K562 (cell line): ENCODE data around the gene BRWD1. TPM values are rescaled to one million over a fixed set of nuclear protein-coding genes. Genes with fewer than 3 reads are reported as not detected.

Experiments used
- C11orf30 ChIP-seq: fragments of 450-650 bp; IDR thresholded peaks from 2 replicates; pipeline ENCODE4 v1.6.1; 2016; ENCODE audit warnings: low read depth, mild to moderate bottlenecking
- CREB3 ChIP-seq: fragments of 450-650 bp; conservative IDR thresholded peaks from 2 replicates; pipeline ENCODE4 v1.6.1; 2016; ENCODE audit warnings: missing genetic modification characterization, low read depth, mild to moderate bottlenecking, missing compliant biosample characterization, moderate library complexity
- GATAD2A ChIP-seq: fragments of 450-650 bp; IDR thresholded peaks from 2 replicates; pipeline ENCODE4 v1.6.1; 2017
- KLF6 ChIP-seq: fragments of 250-450 bp; sonication (Bioruptor Pico); IDR thresholded peaks from 2 replicates; pipeline ENCODE4 v1.4.0; 2020; ENCODE audit warnings: mild to moderate bottlenecking, moderate library complexity, borderline replicate concordance
- L3MBTL2 ChIP-seq: fragments of 450-650 bp; IDR thresholded peaks from 2 replicates; pipeline ENCODE4 v1.6.1; 2016; ENCODE audit warnings: mild to moderate bottlenecking, moderate library complexity
- LCOR ChIP-seq: sonication (generic); formaldehyde crosslinking; IDR thresholded peaks from 2 replicates; pipeline ENCODE4 v1.8.0; 2022; ENCODE audit warnings: mild to moderate bottlenecking, missing genetic modification reagents
- MAFF ChIP-seq: IDR thresholded peaks from 2 replicates; pipeline ENCODE4 v1.6.1; 2012; ENCODE audit warnings: low read length, improper control_type of control experiment
- MTA2 ChIP-seq: fragments of 450-650 bp; IDR thresholded peaks from 2 replicates; pipeline ENCODE4 v1.6.1; 2016; ENCODE audit warnings: low read depth
- MXI1 ChIP-seq: IDR thresholded peaks from 2 replicates; pipeline ENCODE4 v1.6.1; 2011; ENCODE audit warnings: low read depth, mild to moderate bottlenecking, improper control_type of control experiment, low read length
- PCBP2 ChIP-seq: fragments of 200-400 bp; formaldehyde crosslinking; IDR thresholded peaks from 2 replicates; pipeline ENCODE4 v1.6.1; 2018; ENCODE audit warnings: low read length, low read depth, mild to moderate bottlenecking, moderate library complexity; ENCODE audit not compliant: poor library complexity, severe bottlenecking
- POLR2AphosphoS2 ChIP-seq: IDR thresholded peaks from 2 replicates; pipeline ENCODE4 v1.6.1; 2012; ENCODE audit warnings: low read length, improper control_type of control experiment
- RUNX1 ChIP-seq: sonication (generic); IDR thresholded peaks from 2 replicates; pipeline ENCODE4 v1.6.1; 2016; ENCODE audit warnings: antibody characterized with exemption, low read depth
- SMARCB1 ChIP-seq: IDR thresholded peaks from 2 replicates; pipeline ENCODE4 v1.6.1; 2011; ENCODE audit warnings: improper control_type of control experiment, low read depth; ENCODE audit not compliant: insufficient read length
- SNIP1 ChIP-seq: fragments of 450-650 bp; IDR thresholded peaks from 2 replicates; pipeline ENCODE4 v1.7.1; 2017; ENCODE audit warnings: low read depth, mild to moderate bottlenecking
- SREBF2 ChIP-seq: sonication (generic); formaldehyde crosslinking; IDR thresholded peaks from 2 replicates; pipeline ENCODE4 v1.4.0; 2020; ENCODE audit warnings: mild to moderate bottlenecking, missing genetic modification reagents
- SRSF3 ChIP-seq: fragments of 200-400 bp; formaldehyde crosslinking; IDR thresholded peaks from 2 replicates; pipeline ENCODE4 v1.6.1; 2016; ENCODE audit warnings: mild to moderate bottlenecking, low read length, moderate library complexity; ENCODE audit not compliant: insufficient read depth
- WHSC1 ChIP-seq: IDR thresholded peaks from one replicate; pipeline ENCODE4 v1.6.1; 2012; ENCODE audit warnings: low read length, control low read depth, inconsistent platforms
- YY1 ChIP-seq, 3 experiments: IDR thresholded peaks; 2 replicates each; pipeline ENCODE4 v1.6.1; 2011; ENCODE audit warnings: low read length in 2 of 3, mild to moderate bottlenecking in 2 of 3, moderate library complexity in 2 of 3, borderline replicate concordance in 1 of 3, control low read depth in 1 of 3, low read depth in 1 of 3; ENCODE audit not compliant: insufficient read depth in 3 of 3, insufficient replicate concordance in 2 of 3, control insufficient read depth in 1 of 3, insufficient read length in 1 of 3; ENCODE audit errors: extremely low read depth in 1 of 3
- ZBTB9 ChIP-seq: fragments of 450-650 bp; formaldehyde crosslinking; IDR thresholded peaks from 2 replicates; pipeline ENCODE4 v1.4.0; 2020; ENCODE audit warnings: mild to moderate bottlenecking, moderate library complexity
- ZFX ChIP-seq: sonication (generic); formaldehyde crosslinking; IDR thresholded peaks from 2 replicates; pipeline ENCODE4 v1.8.0; 2022; ENCODE audit warnings: mild to moderate bottlenecking, missing genetic modification reagents, moderate library complexity
- ZNF512 ChIP-seq: IDR thresholded peaks from 2 replicates; pipeline ENCODE4 v1.6.1; 2016; ENCODE audit warnings: missing genetic modification characterization, missing compliant biosample characterization
- ZNF79 ChIP-seq: fragments of 250-450 bp; sonication (Bioruptor Pico); IDR thresholded peaks from 2 replicates; pipeline ENCODE4 v1.4.0; 2020; ENCODE audit warnings: low read depth, mild to moderate bottlenecking, moderate library complexity
- polyA plus RNA-seq, 8 experiments: library from polyadenylated mRNA; depleted of rRNA in 4 of 8; stranded (reverse) in 5 of 8; unstranded in 3 of 8; fragments of >200 nt; fragmentation: Nextera tagmentation in 2 of 8; fragmentation: Illumina TruSeq in 1 of 8; extraction: Ambion mirVana in 2 of 8; extraction: Trizol in 1 of 8; gene quantifications; 2 replicates each; pipeline versions ENCODE4 v1.2.1 to v1.2.3, GENCODE V29; 2011 to 2014; ENCODE audit warnings: inconsistent platforms in 1 of 8, missing spikeins in 1 of 8
- total RNA-seq, 7 experiments: library from RNA; depleted of rRNA in 6 of 7; stranded (reverse); fragments of >200 nt in 6 of 7; fragmentation: Illumina TruSeq in 2 of 7; extraction: Trizol in 2 of 7; gene quantifications; 2 replicates each; pipeline versions ENCODE4 v1.2.1 to v1.2.3, GENCODE V29; 2011 to 2021; ENCODE audit warnings: low replicate concordance in 1 of 7
- TF ChIP-seq, protein P1 (sequence below): conservative IDR thresholded peaks from 2 replicates; pipeline ENCODE4 v1.6.1; 2011; ENCODE audit warnings: low read depth, mild to moderate bottlenecking, low read length; ENCODE audit not compliant: control insufficient read depth

The BRWD1 gene
- total and polyA plus RNA-seq, 9 of the 15 experiments (the other 6 are each of a cell fraction or from before 2014, with no cell fraction given): 10.1 to 60.2 (median 34.1) TPM

- TF ChIP-seq L3MBTL2 (peak; percentile 68), MTA2 (no peak), RUNX1 (no peak), GATAD2A (no peak), C11orf30 (no peak), SMARCB1 (no peak), MAFF (no peak), SREBF2 (CRISPR knock-in tag) (no peak), POLR2AphosphoS2 (no peak), ZBTB9 (CRISPR knock-in tag) (peak; percentile 91), ZNF512 (tag) (no peak), CREB3 (tag) (no peak), YY1 (IDR thresholded peaks at IDR 0.05; ENCODE audit: borderline replicate concordance in 1 of 3, control insufficient read depth in 1 of 3, extremely low read depth in 1 of 3, insufficient read depth in 3 of 3, insufficient read length in 1 of 3, insufficient replicate concordance in 2 of 3, low read depth in 1 of 3, low read length in 2 of 3) (peak in 2 of 3 experiments; percentile 29 to 73), MXI1 (no peak), WHSC1 (no peak), LCOR (no peak), PCBP2 (no peak), SNIP1 (no peak), SRSF3 (no peak), KLF6 (CRISPR knock-in tag) (0 out of 2 replicates have a peak, but pooled peaks have one; percentile 55), ZFX (CRISPR knock-in tag) (peak; percentile 61; the same call in 1 of the 2 replicates), ZNF79 (no peak)
- TF ChIP-seq, protein P1, sequence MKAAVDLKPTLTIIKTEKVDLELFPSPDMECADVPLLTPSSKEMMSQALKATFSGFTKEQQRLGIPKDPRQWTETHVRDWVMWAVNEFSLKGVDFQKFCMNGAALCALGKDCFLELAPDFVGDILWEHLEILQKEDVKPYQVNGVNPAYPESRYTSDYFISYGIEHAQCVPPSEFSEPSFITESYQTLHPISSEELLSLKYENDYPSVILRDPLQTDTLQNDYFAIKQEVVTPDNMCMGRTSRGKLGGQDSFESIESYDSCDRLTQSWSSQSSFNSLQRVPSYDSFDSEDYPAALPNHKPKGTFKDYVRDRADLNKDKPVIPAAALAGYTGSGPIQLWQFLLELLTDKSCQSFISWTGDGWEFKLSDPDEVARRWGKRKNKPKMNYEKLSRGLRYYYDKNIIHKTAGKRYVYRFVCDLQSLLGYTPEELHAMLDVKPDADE: no peak; the same call in 1 of the 2 replicates
Measured at GRCh38 chr21:39348355-39349210, 35.2 kb upstream of the BRWD1 start, which contains the start of gene HMGN1 (continued).
